WTC11 (cell line): ENCODE measurements around the gene RHOH. TPM values are rescaled to one million over a fixed set of nuclear protein-coding genes. Genes with fewer than 3 reads are reported as not detected.

Experiments used
- ATAC-seq: fragments of 200-7000 bp; cut with Tn5 transposase; 2 replicates; pipeline ENCODE4 v1.10.0; 2021; ENCODE audit warnings: mild to moderate bottlenecking, moderate library complexity
- CTCF ChIA-PET: fragments of 300-600 bp; sonication (Branson Sonifier 250); formaldehyde crosslinking; loops from one replicate; lab custom pipeline; 2021; ENCODE audit warnings: antibody characterized with exemption; lab: Charles Lee
- POLR2A ChIA-PET: fragments of 350-600 bp; sonication (Branson Sonifier 250); formaldehyde crosslinking; loops from one replicate; lab custom pipeline; 2021; ENCODE audit warnings: antibody characterized with exemption; lab: Charles Lee
- DNase-seq: peaks from one replicate; pipeline ENCODE4 v3.0.0; 2021; ENCODE audit warnings: low spot score
- H3K27ac Mint-ChIP-seq: 2 replicates; pipeline ENCODE4 v1.8.0; 2021; ENCODE audit warnings: mixed read lengths
- H3K27me3 Mint-ChIP-seq: 2 replicates; pipeline ENCODE4 v1.8.0; 2021; ENCODE audit warnings: low read depth, mild to moderate bottlenecking, moderate library complexity, mixed read lengths
- H3K36me3 Mint-ChIP-seq: 2 replicates; pipeline ENCODE4 v1.8.0; 2021; ENCODE audit warnings: mixed read lengths
- H3K4me1 Mint-ChIP-seq: 2 replicates; pipeline ENCODE4 v1.8.0; 2022; ENCODE audit warnings: mixed read lengths
- H3K4me3 Mint-ChIP-seq: 2 replicates; pipeline ENCODE4 v1.8.0; 2021; ENCODE audit warnings: mild to moderate bottlenecking, moderate library complexity, mixed read lengths
- H3K9me3 Mint-ChIP-seq: 2 replicates; pipeline ENCODE4 v1.8.0; 2021; ENCODE audit warnings: mixed read lengths
- EMX1 ChIP-seq: fragments of 250-450 bp; sonication (Bioruptor Pico); IDR thresholded peaks from 2 replicates; pipeline ENCODE4 v1.8.0; 2021; ENCODE audit warnings: mild to moderate bottlenecking
- FOXJ3 ChIP-seq: sonication (generic); formaldehyde crosslinking; IDR thresholded peaks from 2 replicates; pipeline ENCODE4 v1.9.0; 2021; ENCODE audit warnings: missing genetic modification reagents, mild to moderate bottlenecking, borderline replicate concordance
- FOXP1 ChIP-seq: sonication (generic); formaldehyde crosslinking; IDR thresholded peaks from 2 replicates; pipeline ENCODE4 v1.8.0; 2022; ENCODE audit warnings: missing genetic modification reagents, mild to moderate bottlenecking, moderate library complexity, borderline replicate concordance
- GABPB1 ChIP-seq: sonication (generic); formaldehyde crosslinking; IDR thresholded peaks from 2 replicates; pipeline ENCODE4 v1.8.1; 2023; ENCODE audit warnings: mild to moderate bottlenecking, missing genetic modification reagents
- GTF2I ChIP-seq: fragments of 250-450 bp; sonication (Bioruptor Pico); conservative IDR thresholded peaks from 2 replicates; pipeline ENCODE4 v1.4.0; 2021; ENCODE audit warnings: mild to moderate bottlenecking
- IRF2 ChIP-seq: sonication (generic); formaldehyde crosslinking; IDR thresholded peaks from 2 replicates; pipeline ENCODE4 v1.8.0; 2022; ENCODE audit warnings: low read depth, missing genetic modification reagents, borderline replicate concordance
- KAT7 ChIP-seq: sonication (generic); formaldehyde crosslinking; IDR thresholded peaks from 2 replicates; pipeline ENCODE4 v1.8.1; 2023; ENCODE audit warnings: missing genetic modification reagents, mild to moderate bottlenecking, borderline replicate concordance
- NR2C2 ChIP-seq: sonication (generic); formaldehyde crosslinking; IDR thresholded peaks from 2 replicates; pipeline ENCODE4 v1.8.0; 2022; ENCODE audit warnings: mild to moderate bottlenecking, missing genetic modification reagents
- RORB ChIP-seq: fragments of 250-450 bp; sonication (Bioruptor Pico); IDR thresholded peaks from 2 replicates; pipeline ENCODE4 v1.9.0; 2021; ENCODE audit warnings: mild to moderate bottlenecking
- SMAD4 ChIP-seq: sonication (generic); formaldehyde crosslinking; IDR thresholded peaks from 2 replicates; pipeline ENCODE4 v1.8.0; 2022; ENCODE audit warnings: mild to moderate bottlenecking, missing genetic modification reagents
- TEAD1 ChIP-seq: sonication (generic); formaldehyde crosslinking; IDR thresholded peaks from 2 replicates; pipeline ENCODE4 v1.8.0; 2022; ENCODE audit warnings: mild to moderate bottlenecking, missing genetic modification reagents
- TP53 ChIP-seq: sonication (generic); formaldehyde crosslinking; IDR thresholded peaks from 2 replicates; pipeline ENCODE4 v1.8.1; 2023; ENCODE audit warnings: mild to moderate bottlenecking, missing genetic modification reagents
- ZBTB21 ChIP-seq: sonication (generic); formaldehyde crosslinking; IDR thresholded peaks from 2 replicates; pipeline ENCODE4 v1.8.1; 2023; ENCODE audit warnings: mild to moderate bottlenecking, missing genetic modification reagents, borderline replicate concordance
- ZNF396 ChIP-seq: fragments of 250-450 bp; sonication (Bioruptor Pico); IDR thresholded peaks from 2 replicates; pipeline ENCODE4 v1.8.0; 2021; ENCODE audit warnings: mild to moderate bottlenecking, moderate library complexity, borderline replicate concordance
- ZNF423 ChIP-seq: fragments of 250-450 bp; sonication (Bioruptor Pico); IDR thresholded peaks from 2 replicates; pipeline ENCODE4 v2.1.2; 2022; ENCODE audit warnings: mild to moderate bottlenecking, moderate library complexity
- total RNA-seq: library from RNA; stranded (reverse); gene quantifications from 3 replicates; pipeline ENCODE4 v1.2.3, GENCODE V29; 2021
- TF ChIP-seq, protein P1 (sequence below): fragments of 250-450 bp; sonication (Bioruptor Pico); IDR thresholded peaks from 2 replicates; pipeline ENCODE4 v1.9.0; 2021; ENCODE audit warnings: mild to moderate bottlenecking
- TF ChIP-seq, protein P2 (sequence below): sonication (generic); formaldehyde crosslinking; IDR thresholded peaks from 2 replicates; pipeline ENCODE4 v1.8.0; 2022; ENCODE audit warnings: missing genetic modification reagents
- TF ChIP-seq, protein P3 (sequence below): sonication (generic); formaldehyde crosslinking; IDR thresholded peaks from 2 replicates; pipeline ENCODE4 v1.8.0; 2023; ENCODE audit warnings: mild to moderate bottlenecking, missing genetic modification reagents
- TF ChIP-seq, protein P4 (sequence below): sonication (generic); formaldehyde crosslinking; IDR thresholded peaks from 2 replicates; pipeline ENCODE4 v1.8.1; 2022; ENCODE audit warnings: low read depth, mild to moderate bottlenecking, moderate library complexity, missing genetic modification reagents, borderline replicate concordance
- TF ChIP-seq, protein P5 (sequence below): sonication (generic); formaldehyde crosslinking; conservative IDR thresholded peaks from 2 replicates; pipeline ENCODE4 v1.8.1; 2023; ENCODE audit warnings: mild to moderate bottlenecking, low read depth, missing genetic modification reagents, moderate library complexity

The RHOH gene
- total RNA-seq, 1 experiment from 2014 or later: 8.7 TPM

DNA sequence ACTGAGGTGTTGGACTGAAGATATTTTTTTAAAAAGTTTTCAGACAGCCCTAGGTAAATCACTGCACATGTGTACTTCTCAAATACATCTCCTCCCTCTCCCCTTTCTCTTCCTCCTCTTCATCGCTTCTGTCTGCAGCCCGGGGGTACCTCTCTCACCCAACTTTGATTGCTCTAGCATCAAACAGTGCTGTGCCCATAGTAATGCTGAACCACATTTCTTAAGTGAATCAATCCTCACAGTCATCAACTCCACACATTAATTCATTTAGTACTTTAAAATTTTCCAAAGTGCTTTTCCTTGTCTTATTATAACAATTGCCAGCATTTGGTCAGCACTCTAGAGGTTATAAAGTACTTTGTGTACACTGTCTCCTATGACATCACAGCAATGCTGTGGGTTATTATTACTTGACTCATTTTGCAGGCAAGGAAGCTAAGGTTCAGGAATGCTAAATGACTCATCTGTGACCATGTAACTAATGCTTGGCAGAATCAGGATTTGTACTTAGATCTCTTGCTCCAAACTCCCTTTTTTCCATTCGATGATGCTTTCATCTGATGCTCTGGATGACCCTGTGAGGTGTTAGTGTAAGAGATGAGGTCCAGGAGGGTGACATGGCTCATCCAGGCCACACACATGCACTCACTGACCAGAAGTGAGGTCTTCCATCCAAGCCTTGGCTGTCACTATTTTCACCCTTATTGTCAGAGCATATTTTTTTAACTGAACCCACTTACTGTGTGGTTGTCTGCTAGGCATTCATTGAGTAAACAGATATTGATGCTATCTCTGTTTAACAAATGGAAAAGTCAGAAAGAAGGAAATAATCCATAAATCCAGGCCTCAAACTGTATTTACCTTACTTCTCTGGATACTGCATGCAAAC, 58.8 kb downstream of the RHOH start:
- CTCF ChIA-PET: interaction anchor here (1.2 to 1.6 kb wide), 2 partner anchors 9 to 70 kb away, joined by 3 to 4 read pairs; no protein-coding TSS in a partner anchor
- TF ChIP-seq, protein P1, sequence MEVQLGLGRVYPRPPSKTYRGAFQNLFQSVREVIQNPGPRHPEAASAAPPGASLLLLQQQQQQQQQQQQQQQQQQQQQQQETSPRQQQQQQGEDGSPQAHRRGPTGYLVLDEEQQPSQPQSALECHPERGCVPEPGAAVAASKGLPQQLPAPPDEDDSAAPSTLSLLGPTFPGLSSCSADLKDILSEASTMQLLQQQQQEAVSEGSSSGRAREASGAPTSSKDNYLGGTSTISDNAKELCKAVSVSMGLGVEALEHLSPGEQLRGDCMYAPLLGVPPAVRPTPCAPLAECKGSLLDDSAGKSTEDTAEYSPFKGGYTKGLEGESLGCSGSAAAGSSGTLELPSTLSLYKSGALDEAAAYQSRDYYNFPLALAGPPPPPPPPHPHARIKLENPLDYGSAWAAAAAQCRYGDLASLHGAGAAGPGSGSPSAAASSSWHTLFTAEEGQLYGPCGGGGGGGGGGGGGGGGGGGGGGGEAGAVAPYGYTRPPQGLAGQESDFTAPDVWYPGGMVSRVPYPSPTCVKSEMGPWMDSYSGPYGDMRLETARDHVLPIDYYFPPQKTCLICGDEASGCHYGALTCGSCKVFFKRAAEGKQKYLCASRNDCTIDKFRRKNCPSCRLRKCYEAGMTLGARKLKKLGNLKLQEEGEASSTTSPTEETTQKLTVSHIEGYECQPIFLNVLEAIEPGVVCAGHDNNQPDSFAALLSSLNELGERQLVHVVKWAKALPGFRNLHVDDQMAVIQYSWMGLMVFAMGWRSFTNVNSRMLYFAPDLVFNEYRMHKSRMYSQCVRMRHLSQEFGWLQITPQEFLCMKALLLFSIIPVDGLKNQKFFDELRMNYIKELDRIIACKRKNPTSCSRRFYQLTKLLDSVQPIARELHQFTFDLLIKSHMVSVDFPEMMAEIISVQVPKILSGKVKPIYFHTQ (CRISPR knock-in tag): no peak
- TF ChIP-seq SMAD4 (no peak), KAT7 (CRISPR knock-in tag) (no peak), RORB (CRISPR knock-in tag) (no peak), ZBTB21 (CRISPR knock-in tag) (no peak), NR2C2 (no peak), TP53 (no peak)

DNA sequence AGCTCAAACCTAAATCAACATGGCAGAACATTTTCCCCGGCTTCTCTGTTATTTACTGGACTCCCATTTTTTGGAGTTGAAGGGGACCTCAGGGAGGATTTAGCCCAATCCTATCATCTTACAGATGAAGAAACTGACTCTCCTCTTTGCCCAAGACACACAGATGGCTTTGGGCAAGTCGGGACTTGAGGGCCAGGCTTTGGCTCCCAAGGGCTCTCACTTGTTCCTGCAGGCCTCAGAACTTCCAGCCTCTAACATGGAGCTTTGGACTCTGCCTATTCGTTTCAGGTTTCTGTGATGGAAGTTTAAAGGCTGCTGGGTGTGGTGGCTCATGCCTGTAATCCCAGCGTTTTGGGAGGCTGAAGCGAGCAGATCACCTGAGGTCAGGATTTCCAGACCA, 59.5 kb downstream of the RHOH start:
- ATAC-seq (no peak), DNase-seq (no peak)
- H3K27me3 Mint-ChIP-seq: no peaks in the 10 kb centered on the region; the same call in 1 of the 2 replicates
- no peak overlapping the region for H3K27ac Mint-ChIP-seq
- ChIA-PET POLR2A (no interaction called here), CTCF (interaction anchor here (1.0 to 1.6 kb wide), 3 partner anchors 10 to 69 kb away, joined by 3 to 4 read pairs (median 3); no protein-coding TSS in a partner anchor)
- no peak overlapping the region for H3K4me3 Mint-ChIP-seq
- H3K9me3 Mint-ChIP-seq: peaks cover 8% of the 10 kb centered on the region
- peaks cover 2% of the 10 kb centered on the region; the same call in 1 of the 2 replicates for H3K36me3 Mint-ChIP-seq
- TF ChIP-seq GTF2I (CRISPR knock-in tag) (no peak), ZBTB21 (CRISPR knock-in tag) (no peak), FOXJ3 (no peak), FOXP1 (CRISPR knock-in tag) (no peak), TEAD1 (CRISPR knock-in tag) (no peak), GABPB1 (CRISPR knock-in tag) (no peak), ZNF396 (CRISPR knock-in tag) (no peak), EMX1 (CRISPR knock-in tag) (no peak), IRF2 (CRISPR knock-in tag) (no peak), ZNF423 (CRISPR knock-in tag) (no peak)
- TF ChIP-seq, protein P2, sequence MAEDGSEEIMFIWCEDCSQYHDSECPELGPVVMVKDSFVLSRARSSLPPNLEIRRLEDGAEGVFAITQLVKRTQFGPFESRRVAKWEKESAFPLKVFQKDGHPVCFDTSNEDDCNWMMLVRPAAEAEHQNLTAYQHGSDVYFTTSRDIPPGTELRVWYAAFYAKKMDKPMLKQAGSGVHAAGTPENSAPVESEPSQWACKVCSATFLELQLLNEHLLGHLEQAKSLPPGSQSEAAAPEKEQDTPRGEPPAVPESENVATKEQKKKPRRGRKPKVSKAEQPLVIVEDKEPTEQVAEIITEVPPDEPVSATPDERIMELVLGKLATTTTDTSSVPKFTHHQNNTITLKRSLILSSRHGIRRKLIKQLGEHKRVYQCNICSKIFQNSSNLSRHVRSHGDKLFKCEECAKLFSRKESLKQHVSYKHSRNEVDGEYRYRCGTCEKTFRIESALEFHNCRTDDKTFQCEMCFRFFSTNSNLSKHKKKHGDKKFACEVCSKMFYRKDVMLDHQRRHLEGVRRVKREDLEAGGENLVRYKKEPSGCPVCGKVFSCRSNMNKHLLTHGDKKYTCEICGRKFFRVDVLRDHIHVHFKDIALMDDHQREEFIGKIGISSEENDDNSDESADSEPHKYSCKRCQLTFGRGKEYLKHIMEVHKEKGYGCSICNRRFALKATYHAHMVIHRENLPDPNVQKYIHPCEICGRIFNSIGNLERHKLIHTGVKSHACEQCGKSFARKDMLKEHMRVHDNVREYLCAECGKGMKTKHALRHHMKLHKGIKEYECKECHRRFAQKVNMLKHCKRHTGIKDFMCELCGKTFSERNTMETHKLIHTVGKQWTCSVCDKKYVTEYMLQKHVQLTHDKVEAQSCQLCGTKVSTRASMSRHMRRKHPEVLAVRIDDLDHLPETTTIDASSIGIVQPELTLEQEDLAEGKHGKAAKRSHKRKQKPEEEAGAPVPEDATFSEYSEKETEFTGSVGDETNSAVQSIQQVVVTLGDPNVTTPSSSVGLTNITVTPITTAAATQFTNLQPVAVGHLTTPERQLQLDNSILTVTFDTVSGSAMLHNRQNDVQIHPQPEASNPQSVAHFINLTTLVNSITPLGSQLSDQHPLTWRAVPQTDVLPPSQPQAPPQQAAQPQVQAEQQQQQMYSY (CRISPR knock-in tag): no peak
- TF ChIP-seq, protein P3, sequence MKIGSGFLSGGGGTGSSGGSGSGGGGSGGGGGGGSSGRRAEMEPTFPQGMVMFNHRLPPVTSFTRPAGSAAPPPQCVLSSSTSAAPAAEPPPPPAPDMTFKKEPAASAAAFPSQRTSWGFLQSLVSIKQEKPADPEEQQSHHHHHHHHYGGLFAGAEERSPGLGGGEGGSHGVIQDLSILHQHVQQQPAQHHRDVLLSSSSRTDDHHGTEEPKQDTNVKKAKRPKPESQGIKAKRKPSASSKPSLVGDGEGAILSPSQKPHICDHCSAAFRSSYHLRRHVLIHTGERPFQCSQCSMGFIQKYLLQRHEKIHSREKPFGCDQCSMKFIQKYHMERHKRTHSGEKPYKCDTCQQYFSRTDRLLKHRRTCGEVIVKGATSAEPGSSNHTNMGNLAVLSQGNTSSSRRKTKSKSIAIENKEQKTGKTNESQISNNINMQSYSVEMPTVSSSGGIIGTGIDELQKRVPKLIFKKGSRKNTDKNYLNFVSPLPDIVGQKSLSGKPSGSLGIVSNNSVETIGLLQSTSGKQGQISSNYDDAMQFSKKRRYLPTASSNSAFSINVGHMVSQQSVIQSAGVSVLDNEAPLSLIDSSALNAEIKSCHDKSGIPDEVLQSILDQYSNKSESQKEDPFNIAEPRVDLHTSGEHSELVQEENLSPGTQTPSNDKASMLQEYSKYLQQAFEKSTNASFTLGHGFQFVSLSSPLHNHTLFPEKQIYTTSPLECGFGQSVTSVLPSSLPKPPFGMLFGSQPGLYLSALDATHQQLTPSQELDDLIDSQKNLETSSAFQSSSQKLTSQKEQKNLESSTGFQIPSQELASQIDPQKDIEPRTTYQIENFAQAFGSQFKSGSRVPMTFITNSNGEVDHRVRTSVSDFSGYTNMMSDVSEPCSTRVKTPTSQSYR (CRISPR knock-in tag): no peak
- TF ChIP-seq, protein P4, sequence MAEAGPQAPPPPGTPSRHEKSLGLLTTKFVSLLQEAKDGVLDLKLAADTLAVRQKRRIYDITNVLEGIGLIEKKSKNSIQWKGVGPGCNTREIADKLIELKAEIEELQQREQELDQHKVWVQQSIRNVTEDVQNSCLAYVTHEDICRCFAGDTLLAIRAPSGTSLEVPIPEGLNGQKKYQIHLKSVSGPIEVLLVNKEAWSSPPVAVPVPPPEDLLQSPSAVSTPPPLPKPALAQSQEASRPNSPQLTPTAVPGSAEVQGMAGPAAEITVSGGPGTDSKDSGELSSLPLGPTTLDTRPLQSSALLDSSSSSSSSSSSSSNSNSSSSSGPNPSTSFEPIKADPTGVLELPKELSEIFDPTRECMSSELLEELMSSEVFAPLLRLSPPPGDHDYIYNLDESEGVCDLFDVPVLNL (CRISPR knock-in tag): no peak
- TF ChIP-seq, protein P5, sequence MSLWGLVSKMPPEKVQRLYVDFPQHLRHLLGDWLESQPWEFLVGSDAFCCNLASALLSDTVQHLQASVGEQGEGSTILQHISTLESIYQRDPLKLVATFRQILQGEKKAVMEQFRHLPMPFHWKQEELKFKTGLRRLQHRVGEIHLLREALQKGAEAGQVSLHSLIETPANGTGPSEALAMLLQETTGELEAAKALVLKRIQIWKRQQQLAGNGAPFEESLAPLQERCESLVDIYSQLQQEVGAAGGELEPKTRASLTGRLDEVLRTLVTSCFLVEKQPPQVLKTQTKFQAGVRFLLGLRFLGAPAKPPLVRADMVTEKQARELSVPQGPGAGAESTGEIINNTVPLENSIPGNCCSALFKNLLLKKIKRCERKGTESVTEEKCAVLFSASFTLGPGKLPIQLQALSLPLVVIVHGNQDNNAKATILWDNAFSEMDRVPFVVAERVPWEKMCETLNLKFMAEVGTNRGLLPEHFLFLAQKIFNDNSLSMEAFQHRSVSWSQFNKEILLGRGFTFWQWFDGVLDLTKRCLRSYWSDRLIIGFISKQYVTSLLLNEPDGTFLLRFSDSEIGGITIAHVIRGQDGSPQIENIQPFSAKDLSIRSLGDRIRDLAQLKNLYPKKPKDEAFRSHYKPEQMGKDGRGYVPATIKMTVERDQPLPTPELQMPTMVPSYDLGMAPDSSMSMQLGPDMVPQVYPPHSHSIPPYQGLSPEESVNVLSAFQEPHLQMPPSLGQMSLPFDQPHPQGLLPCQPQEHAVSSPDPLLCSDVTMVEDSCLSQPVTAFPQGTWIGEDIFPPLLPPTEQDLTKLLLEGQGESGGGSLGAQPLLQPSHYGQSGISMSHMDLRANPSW (CRISPR knock-in tag): no peak
- peaks cover 20% of the 10 kb centered on the region for H3K4me1 Mint-ChIP-seq

More for the DNA sequence above, 58.8 kb downstream of the RHOH start:
- Mint-ChIP-seq H3K36me3 (peaks cover 3% of the 10 kb centered on the region; the same call in 1 of the 2 replicates), H3K4me3 (no peak overlapping the region), H3K4me1 (peaks cover 14% of the 10 kb centered on the region), H3K9me3 (peaks cover 8% of the 10 kb centered on the region), H3K27me3 (no peaks in the 10 kb centered on the region; the same call in 1 of the 2 replicates), H3K27ac (no peak overlapping the region)
- POLR2A ChIA-PET: no interaction called here
- no peak for DNase-seq
- no peak for ATAC-seq
